Natural killer cell (primary cell): ENCODE results near the gene FOXD2. TPM values are rescaled to one million over a fixed set of nuclear protein-coding genes. Genes with fewer than 3 reads are reported as not detected.

Source experiments
- ATAC-seq, 3 donors: fragments of 150-1000 bp in 2 of 3; fragments of 200-7000 bp in 1 of 3; cut with Tn5 transposase; 1 replicate in 1 of 3; 2 replicates in 2 of 3; pipeline ENCODE4 v1.10.0; 2021; ENCODE audit warnings: mild to moderate bottlenecking in 2 of 3, moderate library complexity in 2 of 3
- DNase-seq, 2 donors: peaks; one replicate each; pipeline versions ENCODE4 v3.0.0 to v3.0.0-alpha.2; 2013 to 2021; ENCODE audit warnings: mixed read lengths in 1 of 2
- H3K27ac ChIP-seq: one replicate; pipeline ENCODE4 v1.5.1; 2013; ENCODE audit warnings: mild to moderate bottlenecking, low read length
- H3K27me3 ChIP-seq: one replicate; pipeline ENCODE4 v1.6.1; 2013; ENCODE audit warnings: low read length; ENCODE audit not compliant: control insufficient read depth, insufficient read depth
- H3K36me3 ChIP-seq: one replicate; pipeline ENCODE4 v1.6.1; 2013; ENCODE audit warnings: low read length; ENCODE audit not compliant: control insufficient read depth, insufficient read depth
- H3K4me1 ChIP-seq: one replicate; pipeline ENCODE4 v1.6.1; 2013; ENCODE audit warnings: low read length; ENCODE audit not compliant: control insufficient read depth, insufficient read depth
- H3K4me3 ChIP-seq: one replicate; pipeline ENCODE4 v1.5.1; 2013; ENCODE audit warnings: low read length
- H3K9me3 ChIP-seq: one replicate; pipeline ENCODE4 v1.6.1; 2013; ENCODE audit warnings: low read length; ENCODE audit not compliant: control insufficient read depth, insufficient read depth
- H3K27ac Mint-ChIP-seq, 2 donors: one replicate each; pipeline ENCODE4 v1.8.0; 2022; ENCODE audit warnings: mild to moderate bottlenecking in 2 of 2, mixed read lengths in 2 of 2, moderate library complexity in 1 of 2
- H3K27me3 Mint-ChIP-seq, 2 donors: one replicate each; pipeline ENCODE4 v1.8.0; 2022; ENCODE audit warnings: low read depth in 2 of 2, mixed read lengths in 2 of 2
- H3K36me3 Mint-ChIP-seq: one replicate; pipeline ENCODE4 v1.8.0; 2022; ENCODE audit warnings: mixed read lengths
- H3K4me1 Mint-ChIP-seq, 2 donors: one replicate each; pipeline ENCODE4 v1.8.0; 2022; ENCODE audit warnings: mixed read lengths in 2 of 2
- H3K4me3 Mint-ChIP-seq: one replicate; pipeline ENCODE4 v1.8.0; 2022; ENCODE audit warnings: mild to moderate bottlenecking, moderate library complexity, mixed read lengths
- H3K9me3 Mint-ChIP-seq, 2 donors: one replicate each; pipeline ENCODE4 v1.8.0; 2022; ENCODE audit warnings: mixed read lengths in 2 of 2
- CTCF ChIP-seq: fragments of 200-600 bp; IDR thresholded peaks from one replicate; pipeline ENCODE4 v1.8.0; 2022; ENCODE audit warnings: antibody characterized with exemption
- WGBS: methylation state at CpG from one replicate; pipeline ENCODE4 v1.1.7; 2013; ENCODE audit warnings: missing lambda C conversion rate; ENCODE audit not compliant: insufficient coverage; 5-methylcytosine and 5-hydroxymethylcytosine counted together
- intact Hi-C: fragments of 100-400 bp; cut with micrococcal nuclease; formaldehyde crosslinking; loops from one replicate; pipeline ENCODE4 v1.14.2; 2022
- total RNA-seq, 4 donors: library from RNA; stranded (reverse); fragments of 120-200 nt in 1 of 4; gene quantifications; one replicate each; pipeline versions ENCODE4 v1.2.3 to v1.2.4, GENCODE V29; 2013 to 2022

Gene FOXD2
- total RNA-seq, 3 donors from 2014 or later (not counting 1 experiment from before 2014, with no cell fraction given), result 0.49 to 1.4 (median 1.1) TPM

- H3K4me3 Mint-ChIP-seq, result peak overlapping the region; percentile 49
- TF ChIP-seq CTCF, result no peak
- no peak for ATAC-seq
- Histone ChIP-seq H3K36me3 (no peaks in the 10 kb centered on the region), H3K9me3 (no peaks in the 10 kb centered on the region), H3K27ac (no peak overlapping the region), H3K4me3 (no peak overlapping the region), H3K4me1 (peaks cover 2% of the 10 kb centered on the region), H3K27me3 (peaks cover 17% of the 10 kb centered on the region)
- intact Hi-C loops, result no loop called here
- DNase-seq, result no peak
- H3K36me3 Mint-ChIP-seq, result no peaks in the 10 kb centered on the region
- H3K9me3 Mint-ChIP-seq, result no peaks in the 10 kb centered on the region
- peaks cover 38 to 40% of the 10 kb centered on the region in 2 donors for H3K27me3 Mint-ChIP-seq
- H3K27ac Mint-ChIP-seq, result no peak overlapping the region
- peaks cover 0 to 11% of the 10 kb centered on the region in 2 donors for H3K4me1 Mint-ChIP-seq
- 85% methylated on average over 2 of the region's 2 CpGs for WGBS
Observed at GRCh38 chr1:47418122-47418521, 19.7 kb upstream of the FOXD2 start.

- DNase-seq (no peak), ATAC-seq (no peak)
- Mint-ChIP-seq H3K4me3 (no peak overlapping the region), H3K36me3 (no peaks in the 10 kb centered on the region), H3K27me3 (peaks cover 36 to 40% of the 10 kb centered on the region in 2 donors), H3K27ac (no peak overlapping the region), H3K4me1 (peaks cover 0 to 11% of the 10 kb centered on the region in 2 donors), H3K9me3 (no peaks in the 10 kb centered on the region)
- Histone ChIP-seq H3K4me3 (no peak overlapping the region), H3K27ac (no peak overlapping the region), H3K4me1 (peaks cover 2% of the 10 kb centered on the region), H3K9me3 (no peaks in the 10 kb centered on the region), H3K36me3 (no peaks in the 10 kb centered on the region), H3K27me3 (peaks cover 17% of the 10 kb centered on the region)
- no peak for TF ChIP-seq CTCF
- 94% methylated on average over 6 of the region's 6 CpGs for WGBS
- intact Hi-C loops, result no loop called here
Observed at GRCh38 chr1:47418681-47419325, 19.0 kb upstream of the FOXD2 start.

- intact Hi-C loops, result no loop called here
- Mint-ChIP-seq H3K9me3 (no peaks in the 10 kb centered on the region), H3K4me1 (peaks cover 7 to 21% of the 10 kb centered on the region in 2 donors), H3K36me3 (no peaks in the 10 kb centered on the region), H3K27ac (no peak overlapping the region), H3K4me3 (no peak overlapping the region), H3K27me3 (peaks cover 22 to 31% of the 10 kb centered on the region in 2 donors)
- no peak for TF ChIP-seq CTCF
- no peak for DNase-seq
- 100% methylated on average over 2 of the region's 4 CpGs for WGBS
- Histone ChIP-seq H3K27ac (no peak overlapping the region), H3K4me3 (no peak overlapping the region), H3K36me3 (no peaks in the 10 kb centered on the region), H3K9me3 (no peaks in the 10 kb centered on the region), H3K27me3 (peaks cover 10% of the 10 kb centered on the region), H3K4me1 (peaks cover 2% of the 10 kb centered on the region)
- no peak for ATAC-seq
Observed at GRCh38 chr1:47420547-47420946, 17.3 kb upstream of the FOXD2 start.

GRCh38 chr1:47423872-47424271, 14.0 kb upstream of the FOXD2 start:
- intact Hi-C loops, result no loop called here
- no peak for ATAC-seq
- WGBS, result 29% methylated on average over 1 of the region's 2 CpGs

More at GRCh38 chr1:47423872-47424271, 14.0 kb upstream of the FOXD2 start:
- no peak overlapping the region for H3K27ac ChIP-seq
- Mint-ChIP-seq H3K27me3 (peaks cover 4 to 7% of the 10 kb centered on the region in 2 donors), H3K4me3 (no peak overlapping the region), H3K4me1 (peaks cover 12 to 16% of the 10 kb centered on the region in 2 donors), H3K27ac (no peak overlapping the region), H3K36me3 (no peaks in the 10 kb centered on the region), H3K9me3 (no peaks in the 10 kb centered on the region)
- no peak for TF ChIP-seq CTCF
- H3K36me3 ChIP-seq, result no peaks in the 10 kb centered on the region
- no peaks in the 10 kb centered on the region for H3K4me1 ChIP-seq
- no peak for DNase-seq
- no peaks in the 10 kb centered on the region for H3K27me3 ChIP-seq
- H3K9me3 ChIP-seq, result no peaks in the 10 kb centered on the region
- no peak overlapping the region for H3K4me3 ChIP-seq
